Stomach (tissue), 4 donors: ENCODE measurements around the gene KIF12.

Experiments used
- EP300 ChIP-seq: sonication (generic); formaldehyde crosslinking; IDR thresholded peaks from one replicate; pipeline ENCODE4 v1.6.1; 2017; ENCODE audit warnings: antibody characterized with exemption
- POLR2A ChIP-seq, 4 donors: fragments of 450-650 bp; IDR thresholded peaks; one replicate each; pipeline ENCODE4 v1.6.1; 2016; ENCODE audit warnings: antibody characterized with exemption in 4 of 4, control low read depth in 2 of 4, mild to moderate bottlenecking in 1 of 4, moderate library complexity in 1 of 4
- TF ChIP-seq, protein P1 (sequence below), 7 experiments: fragments of 450-650 bp in 4 of 7; fragments of 200-600 bp in 3 of 7; sonication (generic) in 3 of 7; IDR thresholded peaks; one replicate each; pipeline ENCODE4 v1.5.1; 2016 to 2019; ENCODE audit warnings: antibody characterized with exemption in 7 of 7, control low read depth in 2 of 7, mild to moderate bottlenecking in 1 of 7

DNA sequence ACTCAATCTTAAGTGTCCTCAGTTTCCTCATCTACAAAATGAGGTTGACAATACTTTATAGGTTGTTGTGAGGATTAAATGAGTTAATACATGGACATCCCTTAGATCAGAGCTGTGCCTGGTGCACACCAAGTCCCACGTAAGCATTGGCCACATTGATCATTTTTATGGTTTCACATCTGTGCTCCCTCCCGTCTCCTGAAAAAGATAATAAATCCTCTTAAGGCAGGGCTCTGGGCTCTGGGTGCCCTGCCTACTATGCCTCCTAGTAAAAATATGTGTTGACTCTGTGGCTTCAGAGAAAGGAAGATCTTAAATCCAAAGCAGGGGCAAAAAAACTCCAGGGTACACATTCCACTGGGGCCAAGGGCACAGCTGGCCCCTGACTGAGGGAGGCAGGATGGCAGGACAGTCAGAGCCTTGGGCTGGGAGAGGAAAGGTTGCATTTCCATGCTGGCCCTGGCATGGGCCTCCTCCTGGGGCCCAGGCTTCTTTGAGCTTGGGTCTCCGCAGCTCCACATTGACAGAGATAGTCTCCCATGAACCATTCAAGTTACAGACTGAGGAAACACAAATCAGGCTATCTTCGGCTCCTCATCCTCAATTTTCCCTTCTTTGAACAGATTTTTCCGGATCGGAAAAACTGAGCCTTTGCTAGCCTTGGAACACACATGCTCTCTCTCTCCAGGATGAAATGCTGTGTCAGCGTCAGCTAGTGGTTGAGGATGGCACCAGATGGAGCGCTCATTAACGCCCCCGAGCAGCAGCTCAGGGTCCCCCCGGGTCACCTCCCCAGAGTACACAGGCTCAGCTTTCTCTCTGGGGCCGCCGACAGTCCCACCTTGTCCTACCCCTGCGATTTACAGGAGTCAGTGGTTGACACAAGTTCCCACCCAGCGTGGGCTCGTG lies 22.4 kb upstream of the KIF12 start:
- TF ChIP-seq, protein P1, sequence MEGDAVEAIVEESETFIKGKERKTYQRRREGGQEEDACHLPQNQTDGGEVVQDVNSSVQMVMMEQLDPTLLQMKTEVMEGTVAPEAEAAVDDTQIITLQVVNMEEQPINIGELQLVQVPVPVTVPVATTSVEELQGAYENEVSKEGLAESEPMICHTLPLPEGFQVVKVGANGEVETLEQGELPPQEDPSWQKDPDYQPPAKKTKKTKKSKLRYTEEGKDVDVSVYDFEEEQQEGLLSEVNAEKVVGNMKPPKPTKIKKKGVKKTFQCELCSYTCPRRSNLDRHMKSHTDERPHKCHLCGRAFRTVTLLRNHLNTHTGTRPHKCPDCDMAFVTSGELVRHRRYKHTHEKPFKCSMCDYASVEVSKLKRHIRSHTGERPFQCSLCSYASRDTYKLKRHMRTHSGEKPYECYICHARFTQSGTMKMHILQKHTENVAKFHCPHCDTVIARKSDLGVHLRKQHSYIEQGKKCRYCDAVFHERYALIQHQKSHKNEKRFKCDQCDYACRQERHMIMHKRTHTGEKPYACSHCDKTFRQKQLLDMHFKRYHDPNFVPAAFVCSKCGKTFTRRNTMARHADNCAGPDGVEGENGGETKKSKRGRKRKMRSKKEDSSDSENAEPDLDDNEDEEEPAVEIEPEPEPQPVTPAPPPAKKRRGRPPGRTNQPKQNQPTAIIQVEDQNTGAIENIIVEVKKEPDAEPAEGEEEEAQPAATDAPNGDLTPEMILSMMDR (IDR thresholded peaks at IDR 0.05) = no peak
- TF ChIP-seq EP300 (no peak), POLR2A (IDR thresholded peaks at IDR 0.05) (no peak)
